ENCODE data around the gene CPE.
A peak's percentile ranks its signal among the peaks of the same experiment; 100 is the strongest.
"Not testable (repeated sequence)": the region's sequence is repeated elsewhere in the genome, so short reads cannot be mapped to it uniquely, and the experiment has no call there.

Gene CPE

DNA sequence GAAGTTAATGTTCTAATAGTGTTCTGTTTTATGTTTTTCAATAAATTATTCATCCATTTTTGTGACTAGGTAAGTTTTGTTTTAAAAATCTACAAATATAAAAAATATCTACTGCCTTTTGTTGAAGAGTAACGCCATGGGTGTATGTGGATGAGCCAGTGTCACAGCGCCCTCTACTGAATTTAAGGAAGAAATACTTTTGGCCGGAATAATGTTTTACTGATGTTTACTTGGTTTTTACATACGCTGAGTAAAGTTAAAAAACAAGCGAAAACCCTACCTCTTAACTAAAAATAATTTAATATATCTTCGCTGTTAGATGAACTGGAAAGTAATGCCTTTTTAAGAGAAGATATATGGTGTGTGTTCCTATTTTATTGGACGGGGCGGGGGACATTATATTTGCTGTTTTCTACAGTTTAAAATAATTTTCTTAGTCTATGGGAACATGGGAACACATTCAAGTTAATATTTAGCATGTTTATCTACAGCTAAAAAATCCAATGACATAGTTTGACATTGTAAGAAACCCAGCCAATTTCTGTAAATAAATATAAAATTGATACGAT, 86.1 kb downstream of the CPE start:
- peak; percentile 53 to 63 for DNase-seq

GRCh38 chr4:165470009-165470408, 91.2 kb downstream of the CPE start:
- DNase-seq: no peak

- DNase-seq: no peak
Observed at GRCh38 chr4:165472943-165473676, 94.3 kb downstream of the CPE start.

GRCh38 chr4:165474784-165475705, 96.2 kb downstream of the CPE start:
- DNase-seq: no peak

GRCh38 chr4:165475706-165476070, 96.9 kb downstream of the CPE start:
- DNase-seq: no peak

DNA sequence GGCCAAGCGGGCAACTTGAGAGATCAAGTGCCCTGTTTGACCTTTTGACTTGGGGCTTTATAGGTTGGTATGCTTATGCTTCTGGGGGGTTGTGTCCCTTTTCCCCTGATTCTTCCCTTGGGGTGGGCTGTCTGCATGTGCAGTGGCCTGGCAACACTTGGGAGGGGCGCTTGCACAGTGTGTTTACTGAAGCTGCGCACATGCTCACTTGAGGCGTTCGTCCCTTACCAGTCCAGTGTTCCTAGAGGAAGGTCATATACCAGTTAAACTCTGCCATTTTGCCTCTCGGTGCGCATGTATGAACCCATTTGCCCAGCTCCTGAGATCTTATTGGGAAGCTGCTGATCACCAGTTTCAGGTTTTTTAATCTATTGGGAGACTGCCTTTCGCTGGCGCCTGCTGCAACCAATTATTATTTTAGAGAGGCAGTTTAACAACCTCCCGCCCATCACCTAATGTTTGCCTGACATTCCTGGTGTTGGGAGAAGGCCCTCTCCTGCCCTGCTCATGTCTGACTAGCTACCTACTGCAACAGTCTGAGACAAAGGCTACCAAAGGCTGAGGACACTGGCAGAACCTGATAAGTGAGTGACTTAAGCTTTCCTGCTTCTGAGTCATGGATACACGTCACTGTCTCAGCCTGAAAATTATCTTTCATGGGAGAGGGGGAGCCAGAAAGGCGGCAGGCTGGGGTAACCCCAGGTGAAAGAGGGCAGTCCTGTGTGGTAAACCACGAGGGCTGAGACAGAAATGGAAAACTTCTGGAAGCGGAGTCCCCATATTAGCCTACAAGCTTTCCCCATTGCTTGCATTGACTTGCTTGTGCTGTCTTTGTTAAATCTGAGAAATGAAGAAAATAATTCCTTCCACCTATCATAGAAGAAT, 97.6 kb downstream of the CPE start:
- no peak for DNase-seq

GRCh38 chr4:165477799-165478198, 99.0 kb downstream of the CPE start:
- no peak for DNase-seq

GRCh38 chr4:165478260-165478659, 99.5 kb downstream of the CPE start:
- DNase-seq: no peak

- no peak for DNase-seq
Observed at GRCh38 chr4:165481053-165481835, 102.4 kb downstream of the CPE start.

- DNase-seq: no peak
Observed at GRCh38 chr4:165489786-165490185, 111.0 kb downstream of the CPE start.

GRCh38 chr4:165492583-165492982, 113.8 kb downstream of the CPE start:
- DNase-seq: not testable (repeated sequence)

- DNase-seq: peak; percentile 53 to 67
Observed at GRCh38 chr4:165493359-165493758, 114.6 kb downstream of the CPE start.

DNA sequence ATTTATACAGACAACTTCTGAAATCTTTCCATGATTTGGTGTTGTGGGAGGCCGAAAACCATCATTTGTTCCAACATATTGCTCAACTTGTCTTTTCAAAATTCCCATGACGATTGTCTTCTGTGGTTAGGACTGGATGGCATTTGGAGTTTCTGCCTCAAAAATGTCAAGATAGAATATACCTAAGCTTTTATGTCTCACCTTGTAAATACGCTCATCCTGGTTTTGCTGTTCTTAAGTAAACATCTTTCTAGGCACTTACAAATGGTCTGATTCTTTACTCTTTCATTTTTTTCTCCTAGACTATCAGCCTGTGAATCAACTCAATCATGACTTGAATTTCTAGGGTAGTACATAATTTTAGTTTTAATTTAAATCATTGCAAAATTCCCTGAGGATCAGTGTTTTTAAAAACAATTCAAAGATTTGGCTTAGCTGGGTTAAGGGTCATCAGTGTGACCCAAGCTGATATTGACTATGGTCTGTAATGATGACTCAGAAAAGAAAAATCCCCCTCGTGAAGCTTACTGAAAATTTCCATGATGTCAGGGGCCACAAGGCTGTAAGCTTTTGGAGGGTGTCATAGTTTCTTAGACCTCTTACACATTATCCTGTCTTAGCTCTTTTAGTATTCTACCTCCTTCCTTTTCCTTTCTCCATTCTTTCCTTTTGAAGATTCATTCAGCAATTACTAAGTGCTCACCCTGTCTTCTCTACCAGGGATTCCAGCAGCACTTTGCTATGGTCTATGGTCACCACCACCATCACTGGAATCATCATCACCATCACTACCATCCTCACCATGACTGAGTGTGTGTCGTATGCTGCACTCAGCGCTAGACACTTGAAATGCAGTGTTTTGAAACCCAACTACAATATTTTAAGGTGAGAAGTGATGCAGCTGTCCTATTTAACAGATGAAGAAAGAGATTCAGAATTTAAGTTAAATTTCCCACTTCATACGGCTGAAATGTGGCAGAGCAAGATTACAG, 124.4 kb downstream of the CPE start:
- DNase-seq: no peak

DNA sequence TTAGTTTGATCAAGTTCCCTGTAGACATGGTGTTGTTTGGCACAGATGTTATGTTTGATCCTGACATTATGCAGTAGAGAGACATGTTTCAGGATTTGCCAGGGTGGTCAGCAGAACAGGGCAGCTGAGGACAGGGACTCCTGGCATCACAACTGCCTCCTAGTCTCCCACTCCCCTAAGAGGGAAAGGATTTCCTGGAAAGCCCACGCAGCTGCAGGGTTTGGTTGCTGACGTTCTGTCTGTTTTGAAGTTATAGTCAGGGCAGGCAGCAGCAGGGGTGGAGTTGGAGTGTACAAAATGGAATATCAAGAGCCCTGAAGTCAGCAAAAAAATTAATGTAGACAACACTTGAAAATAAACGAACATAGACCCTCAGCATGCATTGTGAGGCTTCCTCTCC, 125.4 kb downstream of the CPE start:
- no peak for DNase-seq

GRCh38 chr4:165505958-165506837, 127.4 kb downstream of the CPE start:
- DNase-seq: no peak

GRCh38 chr4:165506849-165507248, 128.0 kb downstream of the CPE start:
- no peak for DNase-seq

- DNase-seq: no peak
Observed at GRCh38 chr4:165507381-165507780, 128.6 kb downstream of the CPE start.

- no peak for DNase-seq
Observed at GRCh38 chr4:165508372-165509120, 129.7 kb downstream of the CPE start.

DNA sequence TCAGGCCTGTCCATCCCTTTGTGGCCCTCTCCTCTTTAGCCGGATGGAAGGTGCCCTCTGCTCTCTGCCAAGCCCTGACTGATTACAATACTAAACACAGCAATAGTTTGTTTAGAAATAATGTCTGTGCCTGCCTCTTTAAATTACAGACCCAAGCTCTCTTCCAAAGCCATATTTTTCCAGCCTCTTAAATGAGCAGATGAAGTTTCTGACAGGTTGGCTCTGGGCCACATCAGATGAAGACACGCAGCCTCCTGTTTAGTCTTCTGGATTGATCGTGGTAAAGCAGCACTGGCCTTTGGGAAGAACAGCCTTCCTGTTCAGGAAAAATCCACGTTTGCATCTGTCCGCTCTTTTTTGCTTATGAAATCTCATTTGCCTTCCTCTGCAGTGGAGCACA, 133.6 kb downstream of the CPE start:
- DNase-seq: no peak
